Endometrial microvascular endothelial cells (primary cell): ENCODE results near the gene EHD2. TPM values are rescaled to one million over a fixed set of nuclear protein-coding genes. Genes with fewer than 3 reads are reported as not detected.
"Not testable (repeated sequence)": the region's sequence is repeated elsewhere in the genome, so short reads cannot be mapped to it uniquely, and the experiment has no call there.

ENCODE experiments used
- in situ Hi-C: cut with HindIII; loops from 2 replicates; pipeline ENCODE4 v1.10.0; 2017; ENCODE audit warnings: low sequenced_read_pairs, low pct_unique_long_range_greater_than_20kb; ENCODE audit errors: inconsistent ontology term
- total RNA-seq: library from RNA; depleted of rRNA; stranded (reverse); fragments of >200 nt; gene quantifications from one replicate; pipeline ENCODE4 v1.2.3, GENCODE V29; 2015; ENCODE audit errors: inconsistent ontology term

Gene EHD2
- total RNA-seq, result 205 TPM

GRCh38 chr19:47713046-47714021 is at the start of gene EHD2:
Gene EHD2, plus strand, starts transcription at chr19:47713422. Its CDS starts 3,191 bp downstream, at chr19:47716613.
- in situ Hi-C loops, result no loop called here

- in situ Hi-C loops, result no loop called here
Measured at GRCh38 chr19:47663435-47663910, 49.7 kb upstream of the EHD2 start.

- in situ Hi-C loops, result no loop called here
Measured at GRCh38 chr19:47663911-47664771, 49.1 kb upstream of the EHD2 start.

GRCh38 chr19:47668556-47668955 is 44.7 kb upstream of the EHD2 start:
- in situ Hi-C loops, result not testable (repeated sequence)

GRCh38 chr19:47670736-47671135 is 42.5 kb upstream of the EHD2 start:
- in situ Hi-C loops, result no loop called here

GRCh38 chr19:47671499-47671898 is 41.7 kb upstream of the EHD2 start:
- in situ Hi-C loops, result no loop called here

GRCh38 chr19:47673426-47673825 is 39.8 kb upstream of the EHD2 start:
- in situ Hi-C loops, result no loop called here

GRCh38 chr19:47674548-47674947 is 38.7 kb upstream of the EHD2 start:
- in situ Hi-C loops, result no loop called here

GRCh38 chr19:47675271-47675670 is 38.0 kb upstream of the EHD2 start:
- in situ Hi-C loops, result no loop called here

GRCh38 chr19:47675859-47676258 is 37.4 kb upstream of the EHD2 start:
- in situ Hi-C loops, result no loop called here

- in situ Hi-C loops, result no loop called here
Measured at GRCh38 chr19:47676811-47677210, 36.4 kb upstream of the EHD2 start.

- in situ Hi-C loops, result no loop called here
Measured at GRCh38 chr19:47679251-47679900, 33.8 kb upstream of the EHD2 start.

- in situ Hi-C loops, result no loop called here
Measured at GRCh38 chr19:47679922-47680857, 33.0 kb upstream of the EHD2 start.

- in situ Hi-C loops, result no loop called here
Measured at GRCh38 chr19:47680858-47681332, 32.3 kb upstream of the EHD2 start.

GRCh38 chr19:47681388-47681787 is 31.8 kb upstream of the EHD2 start:
- in situ Hi-C loops, result no loop called here

GRCh38 chr19:47681936-47682335 is 31.3 kb upstream of the EHD2 start:
- in situ Hi-C loops, result no loop called here

GRCh38 chr19:47682939-47683338 is 30.3 kb upstream of the EHD2 start:
- in situ Hi-C loops, result no loop called here
